ENCODE results near the gene FAT1. TPM values are rescaled to one million over a fixed set of nuclear protein-coding genes. Genes with fewer than 3 reads are reported as not detected.

The FAT1 gene
- total and polyA plus RNA-seq, 2 donors (not counting 1 experiment from before 2014, with no cell fraction given): 151 to 729 TPM

GRCh38 chr4:186553717-186554116 is 169.9 kb downstream of the FAT1 start:
- H3K9ac ChIP-seq (ENCODE audit: insufficient read depth, low read length): no peak overlapping the region
- DNase-seq (ENCODE audit: low read depth in 2 of 2): no peak
- H3K27ac ChIP-seq (ENCODE audit: insufficient read depth, low read length): no peak overlapping the region
- H3K4me3 ChIP-seq (replicated peaks in 1 of 4; ENCODE audit: control extremely low read depth in 1 of 4, insufficient read depth in 1 of 4, low read depth in 3 of 4, low read length in 4 of 4): no peak overlapping the region
- H4K20me1 ChIP-seq (ENCODE audit: control insufficient read depth, extremely low read depth, insufficient read depth, low read length): no peaks in the 10 kb centered on the region
- H3K36me3 ChIP-seq (ENCODE audit: control insufficient read depth, insufficient read depth, low read length): no peaks in the 10 kb centered on the region
- no peak overlapping the region for H3K4me2 ChIP-seq (ENCODE audit: extremely low read depth, insufficient read depth, low read length)
- H3K27me3 ChIP-seq (ENCODE audit: control insufficient read depth, insufficient read depth, low read length): no peaks in the 10 kb centered on the region
- TF ChIP-seq CTCF (conservative IDR thresholded peaks at IDR 0.05 in 1 of 2, IDR thresholded peaks at IDR 0.05 in 1 of 2; ENCODE audit: low read depth in 1 of 2, low read length in 2 of 2) (no peak), EZH2 (IDR thresholded peaks at IDR 0.05; ENCODE audit: low read length, missing control alignments) (no peak)
- H2AFZ ChIP-seq (ENCODE audit: low read length): no peak overlapping the region
- no peaks in the 10 kb centered on the region for H3K79me2 ChIP-seq (ENCODE audit: control insufficient read depth, insufficient read depth, low read length)
- H3K9me3 ChIP-seq (ENCODE audit: control insufficient read depth, insufficient read depth, low read depth, low read length): no peaks in the 10 kb centered on the region
- H3K4me1 ChIP-seq (ENCODE audit: control insufficient read depth, extremely low read depth, insufficient read depth, low read length): no peaks in the 10 kb centered on the region

GRCh38 chr4:186551849-186552248 is 171.8 kb downstream of the FAT1 start:
- Histone ChIP-seq H4K20me1 (ENCODE audit: control insufficient read depth, extremely low read depth, insufficient read depth, low read length) (no peaks in the 10 kb centered on the region), H3K36me3 (ENCODE audit: control insufficient read depth, insufficient read depth, low read length) (no peaks in the 10 kb centered on the region), H3K79me2 (ENCODE audit: control insufficient read depth, insufficient read depth, low read length) (no peaks in the 10 kb centered on the region), H3K4me1 (ENCODE audit: control insufficient read depth, extremely low read depth, insufficient read depth, low read length) (no peaks in the 10 kb centered on the region), H3K27me3 (ENCODE audit: control insufficient read depth, insufficient read depth, low read length) (no peaks in the 10 kb centered on the region), H3K9me3 (ENCODE audit: control insufficient read depth, insufficient read depth, low read depth, low read length) (no peaks in the 10 kb centered on the region), H3K4me2 (ENCODE audit: extremely low read depth, insufficient read depth, low read length) (no peak overlapping the region), H3K27ac (ENCODE audit: insufficient read depth, low read length) (no peak overlapping the region), H3K4me3 (replicated peaks in 1 of 4; ENCODE audit: control extremely low read depth in 1 of 4, insufficient read depth in 1 of 4, low read depth in 3 of 4, low read length in 4 of 4) (no peak overlapping the region), H3K9ac (ENCODE audit: insufficient read depth, low read length) (no peak overlapping the region), H2AFZ (ENCODE audit: low read length) (no peak overlapping the region)
- no peak for TF ChIP-seq CTCF (conservative IDR thresholded peaks at IDR 0.05 in 1 of 2, IDR thresholded peaks at IDR 0.05 in 1 of 2; ENCODE audit: low read depth in 1 of 2, low read length in 2 of 2)
- no peak for TF ChIP-seq EZH2 (IDR thresholded peaks at IDR 0.05; ENCODE audit: low read length, missing control alignments)
- DNase-seq (ENCODE audit: low read depth in 2 of 2): no peak

GRCh38 chr4:186545436-186545835 is 178.2 kb downstream of the FAT1 start:
- Histone ChIP-seq H3K9ac (ENCODE audit: insufficient read depth, low read length) (no peak overlapping the region), H4K20me1 (ENCODE audit: control insufficient read depth, extremely low read depth, insufficient read depth, low read length) (no peaks in the 10 kb centered on the region), H3K4me3 (replicated peaks in 1 of 4; ENCODE audit: control extremely low read depth in 1 of 4, insufficient read depth in 1 of 4, low read depth in 3 of 4, low read length in 4 of 4) (no peak overlapping the region), H3K4me2 (ENCODE audit: extremely low read depth, insufficient read depth, low read length) (no peak overlapping the region), H3K36me3 (ENCODE audit: control insufficient read depth, insufficient read depth, low read length) (no peaks in the 10 kb centered on the region), H3K27ac (ENCODE audit: insufficient read depth, low read length) (no peak overlapping the region), H3K9me3 (ENCODE audit: control insufficient read depth, insufficient read depth, low read depth, low read length) (no peaks in the 10 kb centered on the region), H3K27me3 (ENCODE audit: control insufficient read depth, insufficient read depth, low read length) (no peaks in the 10 kb centered on the region), H3K4me1 (ENCODE audit: control insufficient read depth, extremely low read depth, insufficient read depth, low read length) (no peaks in the 10 kb centered on the region), H2AFZ (ENCODE audit: low read length) (no peak overlapping the region), H3K79me2 (ENCODE audit: control insufficient read depth, insufficient read depth, low read length) (no peaks in the 10 kb centered on the region)
- DNase-seq (ENCODE audit: low read depth in 2 of 2): no peak
- no peak for TF ChIP-seq CTCF (conservative IDR thresholded peaks at IDR 0.05 in 1 of 2, IDR thresholded peaks at IDR 0.05 in 1 of 2; ENCODE audit: low read depth in 1 of 2, low read length in 2 of 2)

Measured in fibroblast of lung (primary cell).